CD4-positive, alpha-beta T cell treated with Interleukin-4 for 1 hour (primary cell): ENCODE measurements around the gene OR2B2.

Experiments
- DNase-seq, 2 donors: peaks; one replicate each; pipeline ENCODE4 v3.0.0-alpha.2; 2020 to 2022

The OR2B2 gene

DNA sequence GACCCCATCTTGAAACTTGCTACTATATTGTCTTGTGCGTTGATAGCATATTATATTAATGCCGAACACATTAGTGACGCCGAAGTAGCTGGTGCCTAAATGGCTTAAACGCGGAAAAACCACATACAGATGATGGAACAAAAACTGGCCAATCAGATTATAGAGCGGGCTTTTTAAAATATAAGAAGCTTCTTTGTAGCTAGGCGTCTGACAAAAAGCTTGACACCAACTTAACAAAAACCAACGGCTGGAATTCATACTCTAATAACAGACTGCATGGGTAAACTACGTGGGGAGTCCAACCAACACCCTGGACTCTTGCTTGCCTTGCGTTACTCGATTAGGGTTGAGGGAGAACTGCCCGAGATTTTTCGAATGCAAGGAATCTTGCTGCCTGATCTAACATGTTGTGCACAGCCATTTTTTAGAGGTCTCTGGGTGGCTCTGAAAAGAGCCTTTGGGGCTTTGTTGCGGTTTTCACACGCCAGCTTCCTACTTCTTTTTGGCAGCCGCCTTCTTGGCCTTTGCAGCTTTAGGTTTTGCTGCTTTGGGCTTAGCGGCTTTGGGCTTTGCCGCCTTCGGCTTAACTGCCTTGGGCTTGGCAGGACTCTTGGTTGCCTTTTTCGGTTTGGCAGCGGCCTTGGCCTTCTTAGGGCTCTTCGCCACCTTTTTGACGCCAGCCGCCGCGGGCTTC lies 45.7 kb downstream of the OR2B2 start:
- peak; percentile 55 to 90 for DNase-seq

DNA sequence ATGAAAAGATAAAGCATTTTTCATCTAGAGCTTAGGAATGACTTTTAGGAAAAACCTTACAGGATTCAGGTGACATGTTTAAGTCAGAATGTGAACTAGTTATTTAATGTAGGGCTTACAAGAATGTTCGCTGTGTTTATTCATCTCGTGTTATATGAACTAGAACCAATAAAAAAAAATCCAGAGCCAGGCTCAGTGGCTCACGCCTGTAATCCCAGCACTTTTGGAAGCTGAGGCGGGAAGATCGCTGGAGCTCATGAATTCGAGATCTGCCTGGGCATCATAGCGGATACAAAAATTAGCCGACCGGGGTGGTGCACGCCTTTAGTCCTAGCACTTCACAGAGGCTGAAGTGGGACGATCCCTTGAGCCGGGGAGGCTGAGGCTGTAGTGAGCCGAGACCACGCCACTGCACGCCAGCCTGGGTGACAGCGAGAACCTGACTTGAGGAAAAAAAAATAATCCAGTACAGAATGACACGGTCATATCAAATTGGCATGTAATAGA lies 46.3 kb downstream of the OR2B2 start:
- DNase-seq: no peak

- DNase-seq: peak; percentile 88 to 97
Measured at GRCh38 chr6:27864906-27865849, 47.0 kb downstream of the OR2B2 start.

GRCh38 chr6:27863962-27864905 lies 48.0 kb downstream of the OR2B2 start:
- DNase-seq: peak; percentile 12 to 27

GRCh38 chr6:27862396-27863066 lies 49.7 kb downstream of the OR2B2 start:
- no peak for DNase-seq

DNA sequence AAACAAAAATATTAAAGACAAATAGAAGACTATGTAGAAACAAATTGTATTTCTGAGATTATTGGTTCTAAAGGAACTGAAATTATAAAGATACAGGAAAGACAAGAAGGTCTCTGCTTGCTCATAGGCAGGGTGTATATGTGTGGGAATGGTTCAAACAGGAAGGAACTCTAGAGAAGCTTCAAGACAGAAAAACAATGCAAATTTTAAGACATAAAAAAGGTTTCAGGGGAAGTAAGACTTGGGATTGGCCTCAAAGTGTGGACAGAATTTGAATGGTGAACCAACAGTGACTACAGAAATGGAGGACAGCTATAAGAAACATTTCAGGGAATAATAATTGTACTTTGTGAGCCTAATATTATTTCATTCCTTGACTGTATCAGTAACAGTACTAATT lies 50.3 kb downstream of the OR2B2 start:
- no peak for DNase-seq

GRCh38 chr6:27861276-27861840 lies 50.8 kb downstream of the OR2B2 start:
- no peak for DNase-seq
